Stimulated activated naive CD8-positive, alpha-beta T cell treated with anti-CD3 and anti-CD28 coated beads, Interleukin-15, amount 100 ng/mL, for 72 hours (primary cell): Measurements from ENCODE around the gene MACROD2.

Experiments
- ATAC-seq: fragments of 150-1000 bp; cut with Tn5 transposase; 2 replicates; pipeline ENCODE4 v1.10.0; 2021; ENCODE audit warnings: mild to moderate bottlenecking, moderate library complexity
- DNase-seq, 2 donors: peaks; one replicate each; pipeline ENCODE4 v3.0.0; 2021 to 2022
- H3K27ac Mint-ChIP-seq, 2 donors: one replicate each; pipeline ENCODE4 v1.8.0; 2022; ENCODE audit warnings: mild to moderate bottlenecking in 2 of 2, mixed read lengths in 2 of 2, moderate library complexity in 2 of 2
- H3K27me3 Mint-ChIP-seq: one replicate; pipeline ENCODE4 v1.8.0; 2022; ENCODE audit warnings: mixed read lengths
- H3K4me1 Mint-ChIP-seq: one replicate; pipeline ENCODE4 v1.8.0; 2022; ENCODE audit warnings: mild to moderate bottlenecking, mixed read lengths
- H3K4me3 Mint-ChIP-seq, 2 donors: one replicate each; pipeline ENCODE4 v1.8.0; 2022; ENCODE audit warnings: mild to moderate bottlenecking in 2 of 2, mixed read lengths in 2 of 2, moderate library complexity in 1 of 2
- H3K9me3 Mint-ChIP-seq, 2 donors: one replicate each; pipeline ENCODE4 v1.8.0; 2022; ENCODE audit warnings: mixed read lengths in 2 of 2

MACROD2 gene

DNA sequence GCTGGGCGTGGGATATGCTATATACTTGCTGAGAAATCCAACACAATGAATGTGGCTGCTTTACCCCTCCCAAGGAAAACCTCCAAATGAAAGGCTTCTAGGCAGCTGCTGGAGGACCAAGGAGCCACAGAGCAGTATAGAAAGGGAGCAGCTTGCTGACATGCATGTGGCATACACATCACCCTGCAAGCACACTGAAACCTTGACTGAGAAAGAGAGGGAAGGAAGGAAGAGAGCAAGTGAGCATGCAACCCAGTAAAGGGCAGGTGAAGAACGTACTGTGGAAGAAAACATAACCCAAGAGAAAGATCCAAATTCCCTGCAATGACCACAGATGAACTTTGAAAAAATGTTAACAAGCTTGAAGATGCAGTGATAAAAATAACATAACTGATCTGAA lies 2034.9 kb downstream of the MACROD2 start:
- Mint-ChIP-seq H3K4me3 (no peak overlapping the region), H3K27me3 (no peaks in the 10 kb centered on the region), H3K9me3 (peaks cover 0 to 8% of the 10 kb centered on the region in 2 donors), H3K27ac (no peak overlapping the region), H3K4me1 (no peaks in the 10 kb centered on the region)
- no peak for ATAC-seq
- no peak for DNase-seq

DNA sequence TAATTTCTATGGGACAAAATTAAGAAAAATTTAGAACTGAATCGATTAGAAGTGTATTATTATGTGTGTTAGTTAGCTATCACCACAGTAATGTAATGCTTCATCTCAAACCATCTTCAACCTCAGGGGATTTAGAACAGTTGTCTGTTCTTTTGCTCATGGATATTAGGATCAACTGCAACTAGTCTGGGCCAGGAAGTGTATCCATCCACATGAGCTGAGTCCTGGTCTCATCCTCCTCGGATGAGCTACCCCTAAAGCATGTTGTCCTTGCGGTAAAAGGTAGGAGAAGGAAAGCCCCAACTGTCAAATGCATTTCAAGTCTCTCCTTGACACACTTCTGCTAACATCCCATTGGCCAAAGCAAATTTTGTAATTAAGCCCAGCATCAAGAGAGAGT lies 2040.3 kb downstream of the MACROD2 start:
- H3K27ac Mint-ChIP-seq, result no peak overlapping the region
- DNase-seq (no peak), ATAC-seq (no peak)
- H3K27me3 Mint-ChIP-seq, result no peaks in the 10 kb centered on the region
- H3K9me3 Mint-ChIP-seq, result no peaks in the 10 kb centered on the region
- H3K4me3 Mint-ChIP-seq, result no peak overlapping the region
- H3K4me1 Mint-ChIP-seq, result no peaks in the 10 kb centered on the region

DNA sequence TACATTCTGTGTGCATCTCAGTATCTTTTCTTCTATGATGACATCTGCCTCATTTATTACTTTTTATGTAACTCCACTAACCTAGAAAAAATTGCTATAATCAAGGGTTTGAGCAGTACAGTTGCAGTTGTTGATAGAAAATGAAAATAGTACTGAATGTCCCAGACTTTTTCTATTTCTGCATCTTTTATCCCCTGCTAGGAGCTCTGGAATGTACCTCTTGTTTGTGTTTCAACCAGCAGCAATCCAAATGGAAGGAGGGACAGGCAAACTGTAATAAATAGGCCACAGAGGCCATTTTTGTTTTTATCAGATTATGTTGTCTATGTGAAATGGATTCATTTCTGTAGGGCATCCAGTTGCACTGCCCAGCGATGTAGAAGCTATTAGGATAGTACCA lies 2041.0 kb downstream of the MACROD2 start:
- no peak overlapping the region for H3K27ac Mint-ChIP-seq
- no peaks in the 10 kb centered on the region for H3K4me1 Mint-ChIP-seq
- no peaks in the 10 kb centered on the region for H3K9me3 Mint-ChIP-seq
- H3K27me3 Mint-ChIP-seq, result no peaks in the 10 kb centered on the region
- no peak overlapping the region for H3K4me3 Mint-ChIP-seq
- no peak for DNase-seq
- no peak for ATAC-seq

DNA sequence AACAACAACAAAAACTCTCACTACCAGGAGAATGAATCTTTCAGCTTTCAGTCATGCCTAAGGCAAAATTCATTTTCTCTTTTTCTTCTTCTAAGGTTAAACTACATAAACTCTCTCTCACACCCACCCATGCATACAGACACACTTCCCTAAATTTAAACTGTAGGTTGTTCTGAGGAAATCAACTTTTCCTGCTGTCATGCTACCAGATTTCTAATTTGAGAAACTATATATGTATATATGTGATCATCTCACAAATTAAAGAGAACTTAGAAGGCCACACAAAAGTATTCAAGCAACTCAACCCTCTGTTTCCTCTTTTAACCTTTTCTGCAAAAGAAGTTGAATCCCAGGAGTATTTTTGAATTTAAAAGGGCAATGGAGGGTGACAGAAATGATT lies 2045.4 kb downstream of the MACROD2 start:
- H3K9me3 Mint-ChIP-seq, result no peaks in the 10 kb centered on the region
- DNase-seq (no peak), ATAC-seq (no peak)
- H3K27ac Mint-ChIP-seq, result no peak overlapping the region
- H3K4me3 Mint-ChIP-seq, result no peak overlapping the region
- H3K27me3 Mint-ChIP-seq, result no peaks in the 10 kb centered on the region
- no peaks in the 10 kb centered on the region for H3K4me1 Mint-ChIP-seq

DNA sequence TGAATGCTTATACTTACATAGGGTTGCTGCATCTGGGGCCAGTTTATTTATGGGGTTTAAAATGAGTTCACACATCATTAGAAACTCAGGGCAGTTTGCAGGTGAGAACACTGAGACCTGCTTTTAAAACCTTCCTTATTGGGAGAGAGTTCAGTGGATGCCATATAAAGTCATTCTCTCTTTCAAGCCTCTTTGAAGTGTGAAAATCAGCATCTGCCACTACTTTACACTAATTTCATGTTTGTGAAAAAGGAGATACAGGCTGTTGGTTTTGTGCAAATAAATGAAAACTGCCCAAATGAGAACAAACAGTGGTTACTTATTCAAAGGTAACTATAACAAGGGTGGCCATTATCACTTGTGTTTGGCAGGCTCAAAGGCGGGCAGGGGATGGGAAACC lies 2047.4 kb downstream of the MACROD2 start:
- no peaks in the 10 kb centered on the region for H3K9me3 Mint-ChIP-seq
- no peak overlapping the region for H3K4me3 Mint-ChIP-seq
- no peak for ATAC-seq
- no peaks in the 10 kb centered on the region for H3K27me3 Mint-ChIP-seq
- DNase-seq, result no peak
- H3K4me1 Mint-ChIP-seq, result no peaks in the 10 kb centered on the region
- no peak overlapping the region for H3K27ac Mint-ChIP-seq

DNA sequence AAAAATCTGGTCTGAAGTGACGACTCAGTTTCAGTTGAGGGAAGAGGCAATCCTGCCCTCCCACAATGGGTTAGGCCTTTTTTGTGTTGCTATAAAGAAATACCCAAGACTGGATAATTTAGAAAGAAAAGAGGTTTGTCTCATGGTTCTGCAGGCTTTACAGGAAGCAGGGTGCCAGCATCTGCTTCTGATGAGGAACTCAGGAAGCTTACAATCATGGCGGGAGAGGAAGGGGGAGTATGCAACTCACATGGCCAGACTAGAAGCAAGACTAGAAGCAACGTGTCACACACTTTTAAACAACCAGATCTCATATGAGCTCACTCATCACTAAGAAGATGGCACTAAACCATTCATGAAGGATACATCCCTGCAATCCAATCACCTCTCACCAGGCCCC lies 2048.6 kb downstream of the MACROD2 start:
- DNase-seq (no peak), ATAC-seq (no peak)
- no peaks in the 10 kb centered on the region for H3K27me3 Mint-ChIP-seq
- H3K27ac Mint-ChIP-seq, result no peak overlapping the region
- H3K4me3 Mint-ChIP-seq, result no peak overlapping the region
- H3K4me1 Mint-ChIP-seq, result no peaks in the 10 kb centered on the region
- no peaks in the 10 kb centered on the region for H3K9me3 Mint-ChIP-seq

DNA sequence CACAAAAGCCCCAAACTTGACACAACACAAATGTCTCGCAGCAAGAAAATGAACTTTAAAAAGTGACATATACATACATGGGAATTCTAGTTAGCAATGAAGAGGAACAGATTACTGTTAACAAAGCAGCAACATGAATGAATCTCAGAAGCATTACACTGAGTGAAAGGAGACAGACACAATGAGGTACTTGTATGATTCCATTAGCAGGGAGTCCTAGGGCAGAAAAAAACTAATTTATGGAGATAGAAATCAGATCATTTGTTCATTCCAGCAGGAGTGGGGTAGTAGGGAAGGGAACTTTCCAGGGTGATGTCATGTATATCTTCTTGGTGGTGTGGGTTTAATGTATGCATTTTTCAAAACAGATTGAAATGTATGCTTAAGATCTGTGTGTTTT lies 2053.6 kb downstream of the MACROD2 start:
- no peaks in the 10 kb centered on the region for H3K9me3 Mint-ChIP-seq
- ATAC-seq (no peak), DNase-seq (no peak)
- no peaks in the 10 kb centered on the region for H3K4me1 Mint-ChIP-seq
- H3K4me3 Mint-ChIP-seq, result no peak overlapping the region
- H3K27me3 Mint-ChIP-seq, result no peaks in the 10 kb centered on the region
- no peak overlapping the region for H3K27ac Mint-ChIP-seq

DNA sequence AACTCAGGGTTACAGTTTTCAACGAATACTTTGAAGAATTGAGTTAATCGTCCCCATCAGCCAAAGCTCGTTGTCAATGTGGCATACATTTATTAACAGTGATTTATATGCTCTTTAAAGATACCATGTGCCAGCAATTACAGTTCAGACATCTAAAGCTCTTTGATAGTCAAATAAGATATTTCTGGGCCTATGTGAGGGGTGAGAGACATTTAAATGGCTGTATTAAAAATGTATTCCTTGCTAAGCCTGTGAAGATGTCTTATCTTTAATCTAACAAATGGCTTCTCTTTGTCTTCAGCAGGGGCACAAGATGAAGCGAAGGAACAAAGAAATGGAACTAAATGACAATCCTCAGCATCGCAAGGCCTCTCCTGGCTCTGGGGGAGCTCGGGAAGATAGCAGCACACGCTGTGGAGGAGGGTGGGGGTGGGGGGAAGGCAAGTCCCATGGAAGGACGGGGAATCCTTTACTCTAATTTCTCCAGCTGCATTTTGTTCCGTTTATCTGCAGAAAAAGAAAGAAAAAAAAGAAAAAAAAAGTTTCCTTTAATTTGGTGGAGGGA lies 2054.3 kb downstream of the MACROD2 start:
- H3K9me3 Mint-ChIP-seq, result no peaks in the 10 kb centered on the region
- DNase-seq (no peak), ATAC-seq (no peak)
- H3K4me3 Mint-ChIP-seq, result no peak overlapping the region
- H3K27me3 Mint-ChIP-seq, result no peaks in the 10 kb centered on the region
- no peaks in the 10 kb centered on the region for H3K4me1 Mint-ChIP-seq
- H3K27ac Mint-ChIP-seq, result no peak overlapping the region

DNA sequence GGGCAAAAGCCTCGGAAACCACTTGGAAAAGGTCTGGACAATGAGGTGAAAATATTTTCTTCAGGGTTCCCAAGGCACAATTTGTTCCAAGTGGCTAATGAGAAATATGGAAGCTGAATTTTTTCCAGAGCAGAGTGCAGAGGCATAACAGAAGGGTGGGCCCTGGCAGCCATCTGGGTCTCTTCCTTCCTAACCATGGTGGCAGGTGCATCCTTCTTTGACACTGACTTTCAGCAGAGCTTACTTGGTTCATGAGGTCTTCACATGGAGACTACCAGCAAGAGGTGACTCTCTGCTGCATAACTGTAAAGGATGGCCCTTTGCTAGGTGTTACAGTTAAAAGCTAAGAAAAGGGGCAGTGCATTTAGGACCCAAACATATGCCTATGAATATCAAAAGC lies 2055.1 kb downstream of the MACROD2 start:
- ATAC-seq (no peak), DNase-seq (no peak)
- no peaks in the 10 kb centered on the region for H3K9me3 Mint-ChIP-seq
- H3K27me3 Mint-ChIP-seq, result no peaks in the 10 kb centered on the region
- no peaks in the 10 kb centered on the region for H3K4me1 Mint-ChIP-seq
- H3K4me3 Mint-ChIP-seq, result no peak overlapping the region
- H3K27ac Mint-ChIP-seq, result no peak overlapping the region

DNA sequence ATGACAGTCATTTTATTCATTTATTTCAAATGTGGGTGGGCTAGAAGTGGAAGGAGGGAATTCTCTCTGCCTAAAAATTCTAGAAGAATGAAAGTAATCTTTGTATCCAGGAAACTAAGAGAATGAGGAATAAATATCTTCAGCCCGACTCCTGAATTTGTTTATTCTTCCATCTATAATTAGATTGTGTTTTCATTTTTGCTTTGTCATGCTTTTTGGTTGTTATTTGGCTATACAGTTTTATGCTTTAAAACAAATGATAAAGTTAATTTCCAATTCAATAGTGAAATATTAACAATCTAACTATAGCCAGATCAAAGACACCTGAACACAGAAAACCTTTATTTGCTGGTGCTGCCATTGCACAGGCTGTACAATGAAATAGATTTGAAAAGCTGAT lies 2056.7 kb downstream of the MACROD2 start:
- Mint-ChIP-seq H3K27ac (no peak overlapping the region), H3K4me3 (no peak overlapping the region), H3K4me1 (no peaks in the 10 kb centered on the region), H3K9me3 (no peaks in the 10 kb centered on the region), H3K27me3 (no peaks in the 10 kb centered on the region)
- DNase-seq, result no peak
- no peak for ATAC-seq

DNA sequence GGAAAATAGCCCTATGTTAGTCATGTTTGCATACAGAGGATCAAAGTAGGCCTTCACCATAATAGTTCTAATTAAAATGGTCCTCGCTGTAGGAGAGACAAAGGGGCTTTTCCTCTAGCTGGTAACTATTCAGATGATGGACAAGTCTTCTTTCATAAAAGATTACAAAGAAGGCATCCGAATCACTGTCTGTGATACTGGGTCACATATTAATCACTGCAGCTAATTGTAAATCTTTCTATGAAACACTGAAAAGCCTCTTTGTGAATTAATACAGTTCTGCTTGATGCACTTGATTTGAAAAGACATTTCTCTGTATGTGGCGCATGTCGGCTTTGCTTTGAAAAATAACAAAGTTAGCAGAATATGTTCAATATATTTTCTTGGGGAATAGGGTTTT lies 2057.1 kb downstream of the MACROD2 start:
- no peaks in the 10 kb centered on the region for H3K4me1 Mint-ChIP-seq
- no peak for ATAC-seq
- H3K27me3 Mint-ChIP-seq, result no peaks in the 10 kb centered on the region
- no peak overlapping the region for H3K4me3 Mint-ChIP-seq
- H3K9me3 Mint-ChIP-seq, result no peaks in the 10 kb centered on the region
- no peak for DNase-seq
- no peak overlapping the region for H3K27ac Mint-ChIP-seq

DNA sequence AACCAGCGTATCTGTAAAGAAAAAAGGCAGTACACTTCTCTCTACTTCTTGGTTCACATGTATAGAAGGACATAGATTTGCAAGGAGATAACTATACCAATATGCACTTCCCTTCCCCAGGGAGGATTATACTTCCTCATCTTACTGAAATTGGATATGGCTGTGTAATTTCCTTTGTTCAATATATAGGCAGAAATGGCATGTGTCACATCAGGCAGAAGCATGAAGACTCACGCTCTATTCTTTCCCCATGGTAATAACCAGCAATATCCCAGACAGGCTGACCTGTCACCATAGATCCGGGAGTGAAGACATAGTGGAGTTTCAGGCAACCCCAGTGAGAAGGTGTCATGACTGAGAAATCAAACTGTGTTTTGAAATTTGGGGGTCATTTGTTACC lies 2059.7 kb downstream of the MACROD2 start:
- Mint-ChIP-seq H3K9me3 (no peaks in the 10 kb centered on the region), H3K4me1 (no peaks in the 10 kb centered on the region), H3K27me3 (no peaks in the 10 kb centered on the region), H3K4me3 (no peak overlapping the region), H3K27ac (no peak overlapping the region)
- DNase-seq, result no peak
- no peak for ATAC-seq

DNA sequence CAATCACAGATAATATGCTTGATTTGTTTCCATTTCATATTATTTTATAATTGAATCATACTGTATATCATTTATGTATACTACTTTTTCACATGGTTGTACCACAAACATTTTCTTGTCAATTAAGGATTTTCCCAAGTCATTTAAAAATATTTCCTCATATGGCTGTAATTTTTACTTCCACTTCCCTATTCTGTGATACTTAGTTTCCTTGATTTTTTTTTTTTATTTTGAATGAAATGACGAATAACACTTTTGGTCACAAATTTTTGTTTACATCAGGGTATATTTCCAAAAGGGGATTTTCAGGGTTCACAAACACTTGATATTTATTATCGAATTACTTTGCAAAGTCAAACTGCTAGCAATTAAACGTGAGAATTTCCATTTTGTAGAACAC lies 2062.3 kb downstream of the MACROD2 start:
- no peak for ATAC-seq
- Mint-ChIP-seq H3K9me3 (no peaks in the 10 kb centered on the region), H3K4me1 (no peaks in the 10 kb centered on the region), H3K4me3 (no peak overlapping the region), H3K27ac (no peak overlapping the region), H3K27me3 (no peaks in the 10 kb centered on the region)
- DNase-seq, result no peak

DNA sequence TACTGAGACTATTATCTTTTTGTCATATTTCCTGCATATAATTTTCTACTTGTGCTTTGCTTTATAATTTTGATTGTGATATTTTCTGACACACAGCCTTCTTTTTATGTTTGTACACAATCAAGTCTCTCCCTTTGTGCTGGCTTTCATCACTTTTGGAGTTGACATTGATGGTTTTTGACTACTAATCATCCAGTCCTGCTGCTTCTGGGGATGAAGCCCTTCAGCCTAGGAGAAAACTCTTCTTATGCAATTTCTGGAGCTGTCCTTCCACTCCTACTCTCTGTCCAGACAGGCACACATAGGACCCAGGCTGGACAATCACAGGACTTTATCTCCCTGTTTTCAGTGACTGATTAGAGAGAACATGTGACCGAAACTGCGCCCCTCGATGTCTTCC lies 2063.0 kb downstream of the MACROD2 start:
- DNase-seq (no peak), ATAC-seq (no peak)
- Mint-ChIP-seq H3K27me3 (no peaks in the 10 kb centered on the region), H3K4me3 (no peak overlapping the region), H3K4me1 (no peaks in the 10 kb centered on the region), H3K27ac (no peak overlapping the region), H3K9me3 (no peaks in the 10 kb centered on the region)

DNA sequence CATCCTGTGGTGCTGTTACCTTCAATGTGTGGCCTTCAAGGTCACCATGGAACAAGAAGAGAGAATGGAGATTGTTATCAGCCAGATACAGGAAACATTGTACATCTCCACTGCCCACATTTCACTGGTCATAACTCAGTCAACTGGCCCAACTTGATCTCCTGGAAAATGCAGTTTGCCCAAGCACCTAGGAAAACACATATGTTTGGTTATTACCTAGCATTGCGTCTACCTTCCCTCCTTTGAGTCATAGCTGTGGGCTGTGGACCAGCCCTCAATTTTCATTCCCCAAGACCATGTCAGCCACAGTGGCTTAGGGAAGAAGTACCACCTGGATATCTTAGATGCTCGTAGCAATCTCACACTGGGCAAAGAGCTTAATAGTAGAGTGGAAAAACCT lies 2064.5 kb downstream of the MACROD2 start:
- H3K27ac Mint-ChIP-seq, result no peak overlapping the region
- no peak overlapping the region for H3K4me3 Mint-ChIP-seq
- no peaks in the 10 kb centered on the region for H3K9me3 Mint-ChIP-seq
- DNase-seq (no peak), ATAC-seq (no peak)
- H3K4me1 Mint-ChIP-seq, result no peaks in the 10 kb centered on the region
- H3K27me3 Mint-ChIP-seq, result no peaks in the 10 kb centered on the region

DNA sequence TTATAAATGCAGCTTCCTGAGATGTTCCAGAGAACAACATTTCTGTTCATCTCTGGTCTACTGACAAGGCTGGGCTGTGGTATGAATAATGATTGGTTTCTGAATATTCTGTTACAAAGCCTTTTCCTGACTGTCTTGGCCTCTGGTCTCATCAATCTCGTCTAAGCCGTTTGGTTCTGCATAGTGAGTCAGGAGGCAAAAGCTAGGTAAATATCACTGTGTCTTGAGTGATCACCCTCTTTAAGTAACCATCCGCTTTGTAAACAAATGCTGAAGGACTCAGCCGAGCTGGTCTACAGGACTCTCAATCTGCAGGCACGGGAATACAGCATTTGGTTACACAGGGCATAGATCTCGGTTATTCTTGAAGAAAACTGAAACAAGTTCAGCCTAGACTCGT lies 2066.0 kb downstream of the MACROD2 start:
- Mint-ChIP-seq H3K27ac (no peak overlapping the region), H3K27me3 (no peaks in the 10 kb centered on the region), H3K4me3 (no peak overlapping the region), H3K4me1 (no peaks in the 10 kb centered on the region), H3K9me3 (no peaks in the 10 kb centered on the region)
- ATAC-seq, result no peak
- no peak for DNase-seq

DNA sequence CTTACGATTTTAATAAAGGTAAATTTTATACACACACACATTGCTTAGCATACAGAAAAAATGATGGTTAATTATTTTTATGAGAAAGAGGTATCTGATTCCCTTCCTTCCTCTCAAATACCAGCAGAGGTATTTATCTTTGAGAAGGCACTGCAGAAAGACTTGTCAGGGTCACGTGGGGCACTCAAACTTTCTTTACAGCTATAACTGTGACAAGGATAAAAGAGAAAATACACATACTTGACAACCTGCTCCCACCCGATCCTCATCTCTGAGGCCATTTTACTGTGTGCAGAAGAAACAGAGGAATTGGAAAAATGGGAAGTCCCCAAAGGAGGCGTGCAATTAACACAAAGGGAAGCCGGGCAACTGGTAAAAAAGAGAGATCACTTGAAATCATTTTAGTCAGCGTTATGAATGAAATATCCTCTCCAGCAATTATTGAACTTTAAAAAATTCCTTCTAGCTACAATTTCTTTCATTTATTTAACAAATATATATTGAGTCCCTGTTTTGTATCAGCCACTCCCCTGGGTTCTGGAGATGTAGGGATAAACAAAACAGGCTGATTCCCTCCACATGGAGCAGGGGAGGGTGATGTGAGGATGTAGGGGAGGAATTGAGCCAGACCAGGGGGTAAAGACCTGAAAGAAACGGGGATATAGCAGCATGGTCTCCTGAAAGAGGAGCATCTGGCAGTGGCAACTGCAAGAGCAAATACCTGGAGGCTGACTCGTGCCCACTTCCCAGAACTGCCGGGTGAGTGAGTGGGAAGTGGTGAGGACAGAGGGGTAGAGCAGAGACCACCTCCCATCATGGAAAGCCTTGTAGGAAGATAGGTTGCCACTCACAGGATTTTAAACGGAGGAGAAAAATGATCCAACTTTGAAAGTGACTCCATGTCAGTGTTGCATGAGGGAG lies 2067.6 kb downstream of the MACROD2 start:
- Mint-ChIP-seq H3K4me1 (no peaks in the 10 kb centered on the region), H3K4me3 (no peak overlapping the region), H3K27me3 (no peaks in the 10 kb centered on the region), H3K9me3 (peaks cover 4 to 9% of the 10 kb centered on the region in 2 donors), H3K27ac (peak overlapping the region in 1 of 2 donors; percentile 38)
- ATAC-seq (no peak), DNase-seq (no peak)
